Activated CD4-positive, alpha-beta T cell treated with anti-CD3 and anti-CD28 coated beads, Interleukin-2, amount 10 ng/mL, durations not matched to agents 24 days and 14 days (primary cell): Measurements from ENCODE around the gene SPAG4. TPM values are rescaled to one million over a fixed set of nuclear protein-coding genes. Genes with fewer than 3 reads are reported as not detected.

Experiments
- DNase-seq: peaks from one replicate; pipeline ENCODE4 v3.0.0; 2022
- H3K27ac Mint-ChIP-seq: one replicate; pipeline ENCODE4 v1.8.0; 2022; ENCODE audit warnings: mild to moderate bottlenecking, mixed read lengths
- H3K27me3 Mint-ChIP-seq: one replicate; pipeline ENCODE4 v1.8.0; 2022; ENCODE audit warnings: mixed read lengths
- H3K36me3 Mint-ChIP-seq: one replicate; pipeline ENCODE4 v1.8.0; 2022; ENCODE audit warnings: low read depth, mild to moderate bottlenecking, mixed read lengths
- H3K4me1 Mint-ChIP-seq: one replicate; pipeline ENCODE4 v1.8.0; 2021; ENCODE audit warnings: mixed read lengths
- H3K4me3 Mint-ChIP-seq: one replicate; pipeline ENCODE4 v1.8.0; 2022; ENCODE audit warnings: mild to moderate bottlenecking, moderate library complexity, mixed read lengths
- H3K9me3 Mint-ChIP-seq: one replicate; pipeline ENCODE4 v1.8.0; 2021; ENCODE audit warnings: mixed read lengths
- intact Hi-C: fragments of 100-400 bp; cut with micrococcal nuclease; formaldehyde crosslinking; loops from one replicate; pipeline ENCODE4 v1.15.1; 2023
- total RNA-seq: library from RNA; stranded (reverse); gene quantifications from 2 replicates; pipeline ENCODE4 v1.2.3, GENCODE V29; 2022

SPAG4 gene
- total RNA-seq, 1 donor from 2014 or later: 5.2 TPM

DNA sequence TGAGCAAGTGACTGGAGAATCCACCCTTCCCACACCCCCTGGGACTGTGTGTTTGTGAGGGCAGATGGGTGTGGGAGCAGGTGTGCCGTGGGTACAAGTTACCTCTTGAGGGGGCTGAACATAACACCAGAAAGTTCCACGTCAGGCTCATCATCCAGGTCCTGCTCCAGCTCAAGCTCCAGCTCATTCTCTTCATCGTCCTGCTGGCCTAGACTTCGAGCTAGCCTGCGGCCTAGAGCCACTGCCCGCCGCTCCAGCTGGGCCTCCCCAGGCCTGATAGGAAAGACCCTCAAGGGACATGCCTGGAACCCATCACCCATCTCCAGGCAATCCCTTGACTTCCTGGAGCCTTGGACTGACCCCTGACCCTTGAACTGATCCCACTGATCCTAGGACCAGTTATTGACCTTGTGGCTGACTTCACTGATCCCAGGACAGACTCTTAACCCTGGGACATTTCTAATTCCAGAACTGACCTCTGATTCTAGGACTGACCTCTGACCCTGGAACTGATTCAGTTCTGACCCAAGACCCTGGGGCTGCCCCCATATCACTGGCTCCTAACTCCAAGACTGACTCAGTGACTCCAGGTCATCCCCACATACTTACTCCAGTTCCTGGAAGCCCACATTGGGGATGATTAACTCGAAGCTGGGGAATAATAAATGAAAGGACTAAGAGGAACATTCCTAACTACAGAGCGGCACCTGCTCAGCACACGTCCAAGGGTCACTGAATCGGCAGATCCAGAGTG is 11.8 kb upstream of the SPAG4 start:
- Mint-ChIP-seq H3K4me1 (peaks cover 12% of the 10 kb centered on the region), H3K4me3 (no peak overlapping the region), H3K9me3 (no peaks in the 10 kb centered on the region), H3K27me3 (peaks cover 40% of the 10 kb centered on the region), H3K36me3 (peaks cover 2% of the 10 kb centered on the region), H3K27ac (no peak overlapping the region)
- intact Hi-C loops: loop anchor here (5.0 to 10.0 kb wide), 2 partner anchors 58 to 281 kb away; partner anchors contain the start of genes CPNE1 and RBM12
- DNase-seq: no peak

DNA sequence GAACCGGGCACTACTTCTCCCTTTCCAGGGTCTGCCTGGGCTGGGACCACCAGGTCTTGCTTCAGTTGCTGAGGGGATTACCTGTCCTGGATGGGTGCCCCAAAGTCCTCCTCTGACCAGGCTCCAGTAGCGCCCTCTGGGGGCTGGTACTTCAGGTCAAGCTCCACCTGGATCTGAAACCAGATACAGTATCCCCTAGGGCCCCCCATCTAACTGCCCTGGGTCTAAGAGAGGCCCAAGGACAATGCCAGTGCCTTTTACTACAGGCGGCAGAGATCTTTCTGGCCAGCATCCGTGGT is 11.2 kb upstream of the SPAG4 start:
- Mint-ChIP-seq H3K27me3 (peaks cover 36% of the 10 kb centered on the region), H3K27ac (no peak overlapping the region), H3K4me3 (no peak overlapping the region), H3K9me3 (no peaks in the 10 kb centered on the region), H3K4me1 (peaks cover 12% of the 10 kb centered on the region), H3K36me3 (peaks cover 2% of the 10 kb centered on the region)
- DNase-seq: peak; percentile 74
- intact Hi-C loops: loop anchor here (5.0 to 10.0 kb wide), 2 partner anchors 58 to 280 kb away; partner anchors contain the start of genes CPNE1 and RBM12

DNA sequence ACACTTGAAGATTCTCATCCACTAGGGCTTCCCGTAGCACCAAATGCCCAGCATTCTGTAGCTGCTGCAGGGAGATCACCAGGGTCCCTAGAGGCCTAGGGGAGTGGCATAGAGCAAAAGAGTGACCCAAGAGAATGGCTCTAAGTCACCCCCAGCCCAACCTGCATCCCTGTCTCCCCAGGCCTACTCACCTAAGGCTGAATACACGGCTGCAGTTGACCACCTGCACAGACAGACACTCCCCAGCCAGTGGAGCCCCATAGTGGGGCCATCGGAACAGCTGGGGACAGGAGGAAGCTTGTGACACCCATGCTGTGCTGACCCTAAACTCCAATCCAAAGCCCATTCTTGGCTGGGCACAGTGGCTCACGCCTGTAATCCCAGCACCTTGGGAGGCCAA is 9.5 kb upstream of the SPAG4 start:
- Mint-ChIP-seq H3K9me3 (no peaks in the 10 kb centered on the region), H3K4me3 (no peak overlapping the region), H3K27me3 (peaks cover 22% of the 10 kb centered on the region), H3K36me3 (peaks cover 2% of the 10 kb centered on the region), H3K4me1 (peaks cover 10% of the 10 kb centered on the region), H3K27ac (no peak overlapping the region)
- intact Hi-C loops: loop anchor here (10.0 kb wide), 1 partner anchor 279 kb away; no protein-coding TSS in a partner anchor
- no peak for DNase-seq

DNA sequence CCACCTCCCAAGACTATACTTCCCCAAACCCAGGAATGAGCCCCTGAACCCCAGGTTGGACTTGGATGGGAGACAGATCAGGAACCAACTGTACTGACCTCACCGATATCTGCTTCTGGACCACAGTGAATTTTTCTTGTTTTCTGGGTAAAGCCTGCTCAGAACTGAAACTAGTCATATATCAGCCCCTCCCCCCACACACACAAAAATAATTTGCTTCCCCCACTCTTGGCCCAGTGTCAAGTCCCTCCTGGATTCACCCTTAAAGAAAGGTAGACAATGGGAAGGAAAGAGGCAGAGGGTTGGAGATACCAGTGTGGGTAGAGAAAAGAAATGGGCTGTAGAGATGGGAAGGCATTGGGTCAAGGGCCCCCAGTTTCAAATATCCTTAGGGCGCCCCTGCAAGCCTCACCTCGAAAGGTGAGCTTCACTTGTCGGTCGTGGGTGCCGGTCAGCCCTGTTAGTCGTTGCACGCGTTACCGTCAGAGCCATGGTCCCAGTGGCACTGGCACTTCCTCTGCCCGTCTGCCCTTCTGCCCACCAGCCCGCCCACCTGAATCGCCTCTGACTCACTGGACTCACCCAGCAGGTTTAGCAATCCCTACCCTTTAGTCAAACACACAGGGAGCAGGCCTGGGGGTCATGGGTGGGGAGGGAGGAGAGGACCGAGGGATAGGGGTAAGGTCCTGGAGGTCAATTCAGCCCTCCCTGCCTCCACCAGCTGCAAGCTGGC is 8.5 kb upstream of the SPAG4 start:
- Mint-ChIP-seq H3K27me3 (peaks cover 17% of the 10 kb centered on the region), H3K27ac (no peak overlapping the region), H3K9me3 (no peaks in the 10 kb centered on the region), H3K36me3 (peaks cover 2% of the 10 kb centered on the region), H3K4me3 (no peak overlapping the region), H3K4me1 (peaks cover 6% of the 10 kb centered on the region)
- DNase-seq: no peak
- intact Hi-C loops: loop anchor here (10.0 kb wide), 1 partner anchor 278 kb away; no protein-coding TSS in a partner anchor

DNA sequence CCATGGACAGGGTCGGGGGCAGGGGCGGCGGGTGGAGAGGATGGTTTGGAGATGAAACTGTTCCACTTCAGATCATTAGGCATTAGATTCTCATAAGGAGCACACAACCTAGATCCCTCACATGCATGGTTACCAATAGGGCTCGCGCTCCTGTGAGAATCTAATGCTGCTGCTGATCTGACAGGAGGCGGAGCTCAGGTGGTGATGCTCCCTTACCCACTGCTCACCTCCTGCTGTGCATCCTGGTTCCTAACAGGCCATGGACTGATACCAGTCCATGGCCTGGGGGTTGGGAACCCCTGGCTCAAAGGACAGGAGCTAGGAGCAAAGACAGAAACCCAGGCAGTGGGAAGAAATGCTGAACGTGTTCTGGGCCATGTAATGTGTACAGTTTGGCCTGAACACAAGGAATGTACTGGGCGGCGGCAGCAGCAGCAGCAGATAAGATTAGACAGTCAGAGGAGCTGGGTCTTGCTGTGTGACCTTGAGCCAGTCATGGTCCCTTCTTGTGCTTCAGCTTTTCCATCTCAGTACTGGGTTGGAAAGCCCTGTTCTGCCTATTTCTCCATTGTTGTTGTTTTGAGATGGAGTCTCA is 4.7 kb upstream of the SPAG4 start:
- Mint-ChIP-seq H3K4me1 (peaks cover 7% of the 10 kb centered on the region), H3K27ac (no peak overlapping the region), H3K36me3 (no peaks in the 10 kb centered on the region), H3K4me3 (no peak overlapping the region), H3K9me3 (no peaks in the 10 kb centered on the region), H3K27me3 (peaks cover 4% of the 10 kb centered on the region)
- no peak for DNase-seq
- intact Hi-C loops: loop anchor here (10.0 kb wide), 2 partner anchors 306 to 854 kb away; no protein-coding TSS in a partner anchor

DNA sequence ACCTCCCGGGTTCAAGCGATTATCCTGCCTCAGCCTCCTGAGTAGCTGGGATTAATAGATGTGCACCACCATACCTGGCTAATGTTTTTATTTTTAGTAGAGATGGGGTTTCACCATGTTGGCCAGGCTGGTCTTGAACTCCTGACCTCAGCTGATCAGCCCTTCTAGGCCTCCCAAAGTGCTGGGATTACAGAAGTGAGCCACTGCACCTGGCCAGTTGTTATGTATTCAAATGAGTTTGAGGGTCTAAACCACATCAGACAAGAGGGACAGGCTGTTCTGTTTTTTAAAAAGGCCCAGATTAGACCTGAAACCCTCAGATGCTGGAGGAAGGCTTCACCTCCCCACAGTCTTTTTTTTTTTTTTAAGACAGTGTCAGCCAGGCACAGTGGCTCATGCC is 4.1 kb upstream of the SPAG4 start:
- intact Hi-C loops: loop anchor here (10.0 kb wide), 2 partner anchors 307 to 853 kb away; no protein-coding TSS in a partner anchor
- Mint-ChIP-seq H3K36me3 (no peaks in the 10 kb centered on the region), H3K4me1 (peaks cover 7% of the 10 kb centered on the region), H3K27ac (no peak overlapping the region), H3K4me3 (no peak overlapping the region), H3K27me3 (peaks cover 4% of the 10 kb centered on the region), H3K9me3 (no peaks in the 10 kb centered on the region)
- DNase-seq: no peak

DNA sequence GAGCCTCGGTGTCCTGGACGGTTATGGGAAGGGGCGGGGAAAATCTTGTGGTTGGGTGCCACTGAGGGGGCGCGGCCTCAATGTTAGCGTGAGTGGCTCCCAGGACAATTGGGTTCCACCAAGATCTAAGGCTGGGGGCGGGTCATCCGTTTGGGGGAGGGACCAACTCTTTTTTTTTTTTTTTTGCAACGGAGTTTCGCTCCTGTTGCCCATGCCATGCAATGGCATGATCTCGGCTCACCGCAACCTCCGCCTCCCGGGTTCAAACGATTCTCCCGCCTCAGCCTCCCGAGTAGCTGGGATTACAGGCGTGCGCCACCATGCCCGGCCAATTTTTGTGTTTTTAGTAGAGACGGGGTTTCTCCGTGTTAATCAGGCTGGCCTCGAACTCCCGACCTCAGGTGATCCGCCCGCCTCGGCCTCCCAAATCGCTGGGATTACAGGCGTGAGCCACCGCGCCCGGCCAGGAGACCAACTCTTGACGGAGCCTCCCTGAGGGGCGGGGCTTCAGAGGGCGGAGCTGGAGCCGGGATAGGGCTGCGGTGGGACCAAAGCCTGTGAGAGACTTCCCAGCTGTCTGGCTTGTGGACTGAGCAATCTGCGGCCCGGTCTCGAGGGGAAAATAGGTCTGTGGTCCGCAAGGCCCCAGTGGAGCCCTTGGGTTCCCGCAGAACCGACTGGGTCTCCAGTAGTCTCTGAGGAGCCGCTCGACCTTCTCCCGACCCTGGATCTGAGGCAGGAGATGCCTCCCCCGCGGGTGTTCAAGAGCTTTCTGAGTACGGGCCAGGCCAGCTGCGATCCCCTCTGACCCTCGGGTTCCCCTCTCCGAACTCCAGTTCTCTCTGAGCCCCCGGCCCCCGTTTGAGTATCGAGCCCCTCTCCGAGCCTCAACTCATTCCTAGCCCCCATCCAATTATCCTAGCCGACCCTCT is 1.1 kb downstream of the SPAG4 start:
- Mint-ChIP-seq H3K36me3 (peaks cover 11% of the 10 kb centered on the region), H3K9me3 (no peaks in the 10 kb centered on the region), H3K4me1 (peaks cover 30% of the 10 kb centered on the region), H3K27me3 (peaks cover 4% of the 10 kb centered on the region), H3K4me3 (peak overlapping the region; percentile 92), H3K27ac (peak overlapping the region; percentile 95)
- intact Hi-C loops: loop anchor here (1.0 to 10.0 kb wide), 9 partner anchors 46 to 848 kb away; partner anchors contain the start of genes CEP250, ERGIC3, NFS1 and PHF20
- DNase-seq: peak; percentile 99

DNA sequence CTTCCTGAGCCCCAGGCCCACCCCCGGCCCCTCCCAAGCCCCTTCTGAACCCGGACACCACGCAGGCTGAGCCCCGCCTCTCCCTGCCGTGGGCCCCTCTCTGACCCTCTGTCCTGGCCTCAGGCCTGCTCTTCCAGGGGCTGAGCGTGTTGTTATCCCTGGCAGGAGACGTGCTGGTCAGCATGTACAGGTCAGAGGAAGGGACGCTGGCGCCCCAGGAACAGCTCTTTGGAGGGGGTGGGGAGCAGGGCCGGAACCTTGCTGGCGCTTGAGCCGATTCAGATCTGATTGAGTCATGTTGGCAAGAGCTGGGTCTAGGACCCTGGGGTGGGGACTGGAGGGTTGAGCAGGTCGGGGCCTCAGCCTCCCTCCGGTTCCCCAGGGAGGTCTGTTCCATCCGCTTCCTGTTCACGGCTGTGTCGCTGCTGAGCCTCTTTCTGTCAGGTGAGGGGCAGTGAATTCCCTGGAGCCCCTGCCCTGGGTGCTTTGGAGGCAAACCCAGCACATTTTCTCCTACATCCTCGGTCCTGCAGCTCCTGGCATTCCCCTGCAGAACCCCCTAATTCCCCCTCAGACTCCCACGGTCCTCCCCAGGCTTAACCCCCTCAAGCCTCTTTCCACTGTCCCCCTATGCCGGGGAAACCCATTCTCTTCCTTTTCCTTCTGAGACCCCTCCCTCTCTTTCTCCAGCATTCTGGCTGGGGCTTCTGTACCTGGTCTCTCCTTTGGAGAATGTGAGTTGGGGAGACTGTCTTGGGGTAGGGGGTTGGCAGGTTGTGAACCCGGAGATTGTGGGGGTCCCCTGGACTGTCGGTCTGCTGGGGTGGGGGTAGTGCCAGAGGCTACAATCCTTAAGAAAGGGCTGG is 2.0 kb downstream of the SPAG4 start:
- intact Hi-C loops: loop anchor here (2.0 to 10.0 kb wide), 4 partner anchors 155 to 847 kb away; partner anchors contain the start of genes CEP250 and PHF20
- Mint-ChIP-seq H3K27me3 (peaks cover 4% of the 10 kb centered on the region), H3K27ac (peak overlapping the region; percentile 95), H3K4me3 (peak overlapping the region; percentile 92), H3K9me3 (no peaks in the 10 kb centered on the region), H3K4me1 (peaks cover 30% of the 10 kb centered on the region), H3K36me3 (peaks cover 12% of the 10 kb centered on the region)
- peak; percentile 83 for DNase-seq

DNA sequence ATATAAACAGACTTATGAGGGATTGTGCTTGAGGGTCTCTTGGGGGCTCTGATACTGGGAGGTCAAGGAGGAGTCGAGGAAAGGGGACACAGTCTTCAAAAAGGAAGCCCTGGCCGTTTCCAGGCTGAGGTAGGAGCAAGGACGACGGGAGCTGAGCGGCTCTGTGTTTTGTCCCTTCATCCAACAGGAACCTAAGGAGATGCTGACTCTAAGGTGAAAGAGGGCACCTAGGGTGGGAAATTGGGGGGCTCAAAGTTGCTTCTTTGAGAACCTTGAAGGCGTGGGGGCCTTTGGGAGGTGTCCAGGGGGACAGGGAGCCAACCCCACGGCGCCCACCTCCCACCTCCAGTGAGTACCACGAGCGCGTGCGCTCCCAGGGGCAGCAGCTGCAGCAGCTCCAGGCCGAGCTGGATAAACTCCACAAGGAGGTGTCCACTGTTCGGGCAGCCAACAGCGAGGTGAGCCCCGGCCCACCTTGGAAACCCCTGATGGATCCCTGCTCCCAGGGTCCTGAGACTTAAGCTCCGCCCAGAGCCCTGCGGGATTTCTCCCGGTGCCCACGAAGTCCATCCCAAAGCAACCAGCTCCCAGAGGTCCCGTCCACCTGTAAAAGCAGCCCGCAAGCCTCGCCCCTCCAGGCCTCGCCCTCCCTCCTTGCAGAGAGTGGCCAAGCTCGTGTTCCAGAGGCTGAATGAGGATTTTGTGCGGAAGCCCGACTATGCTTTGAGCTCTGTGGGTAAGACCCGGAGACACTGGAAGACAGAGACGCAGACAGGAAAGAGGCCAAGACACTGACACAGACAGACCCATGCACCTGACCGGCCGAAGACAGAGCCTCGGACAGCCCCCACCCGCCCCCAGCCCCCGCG is 2.9 kb downstream of the SPAG4 start:
- peaks cover 30% of the 10 kb centered on the region for H3K4me1 Mint-ChIP-seq
- peak overlapping the region; percentile 95 for H3K27ac Mint-ChIP-seq
- H3K4me3 Mint-ChIP-seq: peak overlapping the region; percentile 92
- H3K27me3 Mint-ChIP-seq: peaks cover 4% of the 10 kb centered on the region
- peaks cover 15% of the 10 kb centered on the region for H3K36me3 Mint-ChIP-seq
- intact Hi-C loops: loop anchor here (1.0 to 10.0 kb wide), 6 partner anchors 17 to 846 kb away; partner anchors contain the start of gene PHF20
- DNase-seq: peak; percentile 79
- H3K9me3 Mint-ChIP-seq: no peaks in the 10 kb centered on the region

DNA sequence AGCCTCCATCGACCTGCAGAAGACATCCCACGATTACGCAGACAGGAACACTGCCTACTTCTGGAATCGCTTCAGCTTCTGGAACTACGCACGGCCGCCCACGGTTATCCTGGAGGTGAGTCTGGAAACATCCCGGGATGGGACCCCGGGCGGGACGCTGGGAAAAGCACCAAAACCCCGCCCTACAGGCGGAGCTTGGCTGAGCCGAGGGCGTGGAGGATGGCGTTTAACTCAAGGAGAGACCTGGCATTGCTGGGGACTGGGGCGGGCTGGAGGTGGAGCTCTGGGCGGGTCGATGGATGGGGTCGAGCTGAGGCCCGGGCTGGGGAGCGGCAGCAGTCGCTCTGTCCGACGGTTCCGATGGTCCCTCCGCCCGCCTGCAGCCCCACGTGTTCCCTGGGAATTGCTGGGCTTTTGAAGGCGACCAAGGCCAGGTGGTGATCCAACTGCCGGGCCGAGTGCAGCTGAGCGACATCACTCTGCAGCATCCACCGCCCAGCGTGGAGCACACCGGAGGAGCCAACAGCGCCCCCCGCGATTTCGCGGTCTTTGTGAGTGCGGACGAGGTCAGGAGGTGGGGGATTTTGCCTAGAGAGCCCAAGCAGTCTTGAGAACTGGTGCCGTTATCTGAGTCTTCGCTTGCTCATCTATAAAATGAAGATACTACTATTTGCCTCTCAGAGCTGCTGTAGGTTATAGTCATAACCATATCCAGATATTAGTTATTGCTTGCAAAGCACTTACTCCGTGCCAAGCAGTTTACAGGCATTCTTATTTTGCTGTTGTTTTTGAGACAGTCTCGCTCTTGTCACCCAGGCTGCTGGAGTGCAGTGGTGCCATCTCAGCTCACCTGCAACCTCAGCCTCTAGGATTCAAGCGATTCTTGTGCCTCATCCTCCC is 3.8 kb downstream of the SPAG4 start:
- H3K4me3 Mint-ChIP-seq: peak overlapping the region; percentile 92
- H3K9me3 Mint-ChIP-seq: no peaks in the 10 kb centered on the region
- intact Hi-C loops: loop anchor here (1.0 to 10.0 kb wide), 6 partner anchors 18 to 845 kb away; partner anchors contain the start of gene PHF20
- H3K36me3 Mint-ChIP-seq: peaks cover 15% of the 10 kb centered on the region
- peak overlapping the region; percentile 94 for H3K27ac Mint-ChIP-seq
- DNase-seq: peak; percentile 93
- H3K4me1 Mint-ChIP-seq: peaks cover 30% of the 10 kb centered on the region
- no peaks in the 10 kb centered on the region for H3K27me3 Mint-ChIP-seq
